HG03103 (cell line): ENCODE results near the gene ANKFY1.

ENCODE experiments used
- ATAC-seq: cut with Tn5 transposase; IDR thresholded peaks from one replicate; pipeline ENCODE4 v1.9.1; 2021; ENCODE audit warnings: low read depth; ENCODE audit not compliant: unreplicated experiment

The ANKFY1 gene

DNA sequence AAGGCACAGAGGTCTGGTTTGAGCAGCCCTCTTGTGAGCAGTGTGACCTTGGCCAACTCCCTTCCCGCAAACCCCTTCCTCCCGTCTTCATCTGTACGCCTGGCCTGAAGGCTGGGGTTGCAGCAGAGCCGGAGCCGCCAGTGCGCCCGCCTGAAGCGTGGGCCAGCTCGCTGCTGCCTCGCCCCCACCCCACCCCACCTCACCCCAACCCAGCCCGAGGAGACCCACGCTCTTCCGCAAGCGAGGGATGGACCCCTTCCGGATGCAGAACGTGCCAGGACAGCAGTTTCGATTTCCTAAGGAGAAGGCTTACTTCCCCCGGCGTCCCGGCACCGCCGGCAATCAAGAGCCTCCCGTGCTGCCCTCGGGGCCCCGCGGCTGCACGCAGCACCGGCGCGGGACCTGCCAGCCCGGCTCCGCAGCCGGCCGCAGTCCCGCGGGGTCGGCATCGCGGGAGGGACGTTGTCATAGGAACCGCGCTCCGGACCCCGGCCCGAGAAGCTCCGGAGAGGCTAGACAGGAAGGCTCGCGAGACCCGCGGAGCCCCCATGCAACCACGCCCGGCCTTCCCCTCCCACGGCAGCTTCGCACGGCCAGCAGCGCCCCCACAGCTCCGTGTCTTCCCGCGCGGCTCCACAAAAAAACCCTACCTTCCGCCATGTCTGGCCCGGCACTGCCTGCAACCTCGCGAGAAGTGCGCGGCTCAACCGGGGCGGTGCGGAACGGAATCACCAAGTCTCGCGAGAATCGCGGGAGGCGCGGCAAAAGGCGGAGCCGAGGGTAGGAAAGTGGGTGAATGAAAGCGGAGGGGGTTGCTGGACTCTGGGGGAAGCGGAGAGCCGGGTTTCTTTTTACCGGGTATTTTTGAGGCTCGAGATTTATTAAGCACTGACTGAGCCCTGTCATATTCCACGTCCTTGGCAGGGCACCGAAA is at the start of gene ANKFY1:
Gene ANKFY1 (minus strand): TSS at position 698 of the 934 bp plus-strand sequence. CDS start 38 bp downstream, at position 660.
- no peak for ATAC-seq

- ATAC-seq, result no peak
Observed at GRCh38 chr17:4310354-4311060, 46.7 kb upstream of the ANKFY1 start.

DNA sequence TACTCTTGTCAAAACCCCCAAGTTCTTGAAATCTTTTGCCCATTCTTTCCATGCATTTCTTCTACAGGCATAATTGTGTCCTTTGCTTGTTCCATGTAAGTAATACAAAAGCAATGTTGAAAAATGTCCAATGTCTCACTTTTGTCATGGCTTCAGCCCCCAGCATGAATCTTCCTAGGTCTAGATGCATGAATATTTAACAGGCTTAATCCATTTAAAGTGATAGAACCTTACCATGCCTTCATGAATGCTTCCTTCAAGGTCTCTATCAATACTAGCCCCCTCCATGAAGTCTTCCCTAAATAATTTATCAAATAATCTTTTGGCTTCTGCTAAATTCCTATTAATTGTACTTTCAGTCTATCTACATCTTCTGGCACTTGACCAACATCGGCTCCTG is 46.1 kb upstream of the ANKFY1 start:
- ATAC-seq, result no peak

- no peak for ATAC-seq
Observed at GRCh38 chr17:4307179-4307930, 43.6 kb upstream of the ANKFY1 start.

- no peak for ATAC-seq
Observed at GRCh38 chr17:4305224-4305623, 41.4 kb upstream of the ANKFY1 start.

- ATAC-seq, result no peak
Observed at GRCh38 chr17:4304417-4305027, 40.7 kb upstream of the ANKFY1 start.

- ATAC-seq, result no peak
Observed at GRCh38 chr17:4301066-4301465, 37.3 kb upstream of the ANKFY1 start.

GRCh38 chr17:4297351-4297750 is 33.6 kb upstream of the ANKFY1 start:
- ATAC-seq, result no peak

- ATAC-seq, result no peak
Observed at GRCh38 chr17:4295686-4296085, 31.9 kb upstream of the ANKFY1 start.

GRCh38 chr17:4293572-4293971 is 29.8 kb upstream of the ANKFY1 start:
- ATAC-seq, result no peak

- no peak for ATAC-seq
Observed at GRCh38 chr17:4287710-4288109, 23.9 kb upstream of the ANKFY1 start.

- no peak for ATAC-seq
Observed at GRCh38 chr17:4276514-4276913, 12.7 kb upstream of the ANKFY1 start.

DNA sequence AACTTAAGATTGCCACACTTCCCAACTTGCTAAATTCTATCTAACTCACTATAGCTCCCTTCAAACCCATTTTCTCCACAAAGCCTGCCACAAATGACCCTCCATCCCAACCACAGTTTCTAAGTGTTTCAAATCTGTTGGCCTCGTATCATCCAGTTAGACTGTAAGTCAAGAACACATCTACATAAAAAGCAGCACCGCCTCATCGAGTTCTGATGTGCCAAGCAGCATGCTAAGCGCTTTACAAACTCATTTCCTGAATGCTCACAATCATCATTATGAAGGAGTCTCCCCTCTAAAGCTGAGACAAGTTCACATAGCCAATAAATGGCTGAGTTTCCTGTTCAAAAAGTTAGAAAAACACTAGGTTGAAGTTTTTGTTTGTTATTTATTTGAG is 9.2 kb upstream of the ANKFY1 start:
- ATAC-seq, result no peak

GRCh38 chr17:4272213-4272971 is 8.6 kb upstream of the ANKFY1 start:
- no peak for ATAC-seq

GRCh38 chr17:4270736-4271135 is 7.0 kb upstream of the ANKFY1 start:
- ATAC-seq, result no peak

GRCh38 chr17:4269915-4270314 is 6.1 kb upstream of the ANKFY1 start:
- no peak for ATAC-seq

GRCh38 chr17:4267402-4267801 is 3.6 kb upstream of the ANKFY1 start:
- ATAC-seq, result no peak

- no peak for ATAC-seq
Observed at GRCh38 chr17:4266550-4266949, 2.8 kb upstream of the ANKFY1 start.

DNA sequence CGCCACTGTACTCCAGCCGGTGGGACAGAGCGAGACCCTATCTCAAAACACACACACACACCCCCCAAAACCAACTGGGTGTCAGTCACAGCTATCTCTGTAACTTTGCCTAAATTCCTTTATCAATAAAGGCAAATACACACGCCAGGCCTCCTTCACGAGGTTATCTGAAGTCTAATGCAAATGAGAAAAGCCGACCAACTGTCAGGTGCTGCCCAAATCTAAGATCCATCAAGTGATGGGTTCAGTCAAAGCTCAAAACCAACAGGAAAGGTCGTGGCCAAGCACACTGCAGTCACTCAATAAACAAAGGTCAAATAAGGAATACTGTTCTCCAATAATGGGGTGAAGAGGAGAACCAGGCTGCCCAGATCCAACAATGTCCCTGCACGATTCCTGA is 1.1 kb downstream of the ANKFY1 start:
- ATAC-seq, result no peak

DNA sequence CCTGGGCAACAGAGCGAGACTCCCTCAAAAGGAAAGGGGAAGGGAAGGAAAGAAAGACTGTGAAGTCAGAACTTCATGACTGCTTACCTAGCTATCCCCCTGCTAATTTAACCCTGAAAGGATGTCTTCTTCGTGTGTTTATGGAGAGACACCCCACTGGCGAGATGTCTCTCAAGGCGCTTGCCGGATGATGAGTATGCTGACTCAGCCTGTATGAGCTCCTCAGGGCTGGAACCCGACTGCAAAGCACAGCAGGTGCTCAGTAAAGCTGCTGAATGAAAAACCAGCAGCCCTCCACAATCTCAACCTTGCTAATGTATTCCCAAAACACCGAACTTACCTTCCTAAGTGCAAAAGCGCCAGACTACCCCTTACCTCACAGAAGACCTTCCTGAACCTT is 2.3 kb downstream of the ANKFY1 start:
- no peak for ATAC-seq
